MV-4-11 (cell line): Measurements from ENCODE around the gene SELENOO.
A peak's percentile ranks its signal among the peaks of the same experiment; 100 is the strongest.

Experiments used
- DNase-seq: peaks from one replicate; lab custom pipeline; 2025; lab: John Stamatoyannopoulos, UW

Gene SELENOO

DNA sequence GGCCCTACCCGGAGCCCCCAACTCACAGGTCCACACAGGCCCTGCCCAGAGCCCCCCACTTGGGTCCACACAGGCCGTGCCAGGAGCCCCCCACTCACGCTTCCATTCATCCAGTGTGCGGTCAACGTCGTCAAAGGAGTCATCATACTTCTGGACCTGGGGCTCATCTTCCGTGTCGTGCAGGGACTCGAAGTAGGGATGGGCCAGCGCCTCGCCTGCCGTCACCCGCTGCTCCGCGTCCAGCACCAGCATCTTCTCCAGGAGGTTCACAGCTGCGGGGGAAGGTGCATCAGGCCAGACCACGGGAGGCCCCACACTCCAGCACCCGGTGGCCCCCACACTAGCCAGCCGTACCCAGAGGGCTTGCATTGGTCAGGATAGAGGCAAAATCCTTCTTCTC lies 54.3 kb downstream of the SELENOO start:
- no peak for DNase-seq

DNA sequence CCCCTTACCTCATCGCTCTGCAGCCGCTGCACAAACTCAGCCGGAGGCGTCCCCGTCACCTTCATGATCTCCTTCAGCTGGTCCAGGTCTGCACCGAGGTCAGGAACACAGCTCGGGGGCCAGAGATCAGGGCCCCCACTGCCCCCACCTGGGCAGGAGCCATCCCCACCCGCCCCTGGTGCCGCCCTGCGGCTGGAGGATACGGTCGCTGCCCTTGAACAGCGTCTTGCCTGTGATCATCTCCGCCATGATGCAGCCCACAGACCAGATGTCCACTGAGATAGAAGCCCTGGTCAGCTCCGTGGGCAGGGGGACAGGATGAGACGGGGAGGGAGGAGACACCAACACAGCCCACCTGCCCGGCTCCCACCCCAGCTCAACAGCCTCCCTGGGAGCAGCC lies 54.8 kb downstream of the SELENOO start:
- no peak for DNase-seq

DNA sequence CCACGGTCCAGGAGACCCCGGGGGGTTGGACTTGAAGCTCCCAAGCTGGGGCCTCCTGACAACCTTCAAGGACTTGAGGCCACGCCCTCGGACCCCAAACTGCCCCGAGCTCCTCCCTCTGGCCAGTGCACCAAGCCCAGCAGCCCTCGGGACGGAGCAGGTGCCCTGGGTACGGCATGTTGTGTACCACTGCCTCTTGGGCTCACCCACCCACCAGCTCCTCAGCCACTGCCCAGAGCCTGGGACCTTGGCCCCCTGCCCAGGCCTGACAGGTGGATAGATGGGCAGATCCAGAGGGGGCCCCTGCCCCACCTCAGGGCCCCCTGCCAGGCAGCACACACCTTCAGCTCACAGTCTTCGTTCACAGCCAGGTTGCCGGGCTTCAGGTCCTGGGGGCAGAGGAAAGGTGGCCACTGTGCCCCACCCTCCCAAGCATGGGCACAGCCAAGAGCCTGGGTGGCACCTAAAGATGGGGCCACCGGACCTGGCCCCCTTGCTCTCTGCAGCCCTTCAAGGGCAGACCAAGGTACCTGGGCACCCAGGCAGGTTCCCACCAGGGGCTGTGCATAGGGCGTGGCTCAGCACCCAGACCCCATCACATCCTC lies 55.5 kb downstream of the SELENOO start:
- no peak for DNase-seq

DNA sequence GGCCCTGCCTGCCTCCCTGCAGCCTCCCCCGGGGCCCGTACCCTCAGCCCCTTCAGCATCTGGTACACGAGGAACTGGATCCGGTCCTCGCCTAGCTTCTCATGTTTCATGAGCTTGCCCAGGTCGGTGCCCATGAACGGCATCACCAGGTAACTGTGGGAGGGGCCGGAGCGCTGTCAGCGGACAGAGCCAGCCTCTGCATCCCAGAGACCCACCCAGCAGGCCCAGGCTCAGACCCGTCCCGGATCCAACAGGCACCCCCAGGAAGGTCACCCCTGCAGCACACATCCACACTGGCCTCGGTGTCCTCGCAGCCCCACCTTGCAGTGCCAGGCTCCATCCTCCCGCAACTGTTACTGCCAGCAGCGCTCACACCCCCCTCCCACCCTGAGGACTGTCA lies 56.2 kb downstream of the SELENOO start:
- no peak for DNase-seq

DNA sequence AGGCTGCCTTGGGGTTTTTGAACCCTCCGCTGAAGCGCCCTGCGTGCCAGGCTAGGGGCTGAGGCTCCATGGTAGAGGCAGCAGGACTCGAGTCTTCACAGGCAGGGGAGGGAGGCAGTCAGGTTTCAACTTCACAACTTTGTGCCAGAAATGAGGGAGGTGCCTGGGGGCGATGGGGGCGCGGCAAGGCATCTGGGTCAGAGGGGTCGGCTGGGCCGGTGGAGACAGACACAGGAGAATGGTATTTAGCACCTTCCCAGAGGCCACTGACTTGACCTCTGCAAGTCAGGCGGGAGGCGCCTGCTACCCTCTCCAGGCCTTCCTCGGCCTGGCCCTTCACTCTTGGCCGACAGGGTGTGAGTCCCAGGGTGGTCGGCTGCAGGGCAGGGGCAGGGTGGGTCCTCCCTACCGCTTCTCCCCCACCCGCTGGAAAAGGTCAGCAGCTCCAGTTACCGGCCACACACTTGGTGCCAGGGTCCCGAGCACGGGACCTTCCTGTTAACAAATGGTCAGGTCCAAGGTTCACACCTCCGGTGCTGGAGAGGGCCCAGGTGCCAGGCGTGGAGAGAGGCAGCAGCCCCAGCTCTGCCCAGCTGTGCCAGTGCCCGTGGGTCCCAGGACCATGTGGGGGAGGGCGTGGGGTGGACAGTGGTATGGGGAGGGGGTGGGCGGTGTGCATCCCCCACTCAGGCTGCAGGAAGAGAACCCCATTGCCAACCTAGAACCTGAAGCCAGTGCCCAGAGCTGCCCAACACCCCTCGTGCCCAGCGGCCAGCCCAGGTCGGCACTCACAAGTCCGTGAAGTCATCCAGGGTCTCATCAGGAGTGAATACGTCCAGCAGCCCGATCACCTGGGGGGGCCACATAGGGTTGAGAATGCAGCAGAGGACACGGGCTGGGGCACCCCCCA lies 56.9 kb downstream of the SELENOO start:
- no peak for DNase-seq

DNA sequence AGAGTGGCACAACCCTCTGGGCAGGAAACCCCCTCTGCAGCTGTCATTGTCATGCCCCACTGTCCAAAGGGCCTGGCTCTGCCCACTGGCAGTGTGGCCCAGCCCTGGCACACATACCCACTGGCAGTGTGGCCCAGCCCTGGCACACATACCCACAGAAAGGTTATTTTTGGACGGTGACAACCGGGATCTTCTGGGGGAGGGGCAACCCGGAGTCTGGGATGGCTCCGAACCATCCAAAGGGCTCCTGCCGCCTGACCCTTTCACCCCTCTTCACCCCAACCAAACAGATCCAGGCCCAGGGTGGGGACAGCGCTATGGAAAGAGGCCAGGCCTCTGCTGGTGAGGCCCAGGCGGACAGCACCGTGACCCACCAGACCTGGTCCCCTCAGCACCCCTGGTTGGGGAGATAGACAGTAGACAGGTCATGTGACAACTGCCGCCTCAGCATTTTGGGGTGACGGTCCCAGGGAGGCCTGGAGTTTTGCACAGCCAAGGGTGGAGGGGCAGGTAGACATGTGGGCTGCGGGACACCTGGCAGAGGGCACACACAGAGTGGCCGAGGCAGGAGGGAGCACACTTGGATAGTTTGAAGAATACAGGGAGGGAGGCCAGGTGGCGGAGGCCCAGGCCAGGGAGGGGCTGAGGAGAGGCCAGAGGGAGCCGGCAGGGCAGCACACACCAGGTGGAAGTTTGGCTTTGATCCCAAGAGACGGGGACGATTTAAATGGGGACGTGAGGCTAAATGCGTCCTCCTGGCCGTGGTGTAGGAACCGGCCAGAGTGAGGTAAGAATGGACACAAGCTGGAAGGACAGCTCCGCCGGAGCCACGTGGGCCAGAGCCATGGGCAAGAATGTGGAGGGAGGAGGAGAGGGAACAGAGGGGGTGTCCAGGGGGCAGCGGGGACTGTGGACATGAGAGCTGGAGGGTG lies 57.8 kb downstream of the SELENOO start:
- no peak for DNase-seq

DNA sequence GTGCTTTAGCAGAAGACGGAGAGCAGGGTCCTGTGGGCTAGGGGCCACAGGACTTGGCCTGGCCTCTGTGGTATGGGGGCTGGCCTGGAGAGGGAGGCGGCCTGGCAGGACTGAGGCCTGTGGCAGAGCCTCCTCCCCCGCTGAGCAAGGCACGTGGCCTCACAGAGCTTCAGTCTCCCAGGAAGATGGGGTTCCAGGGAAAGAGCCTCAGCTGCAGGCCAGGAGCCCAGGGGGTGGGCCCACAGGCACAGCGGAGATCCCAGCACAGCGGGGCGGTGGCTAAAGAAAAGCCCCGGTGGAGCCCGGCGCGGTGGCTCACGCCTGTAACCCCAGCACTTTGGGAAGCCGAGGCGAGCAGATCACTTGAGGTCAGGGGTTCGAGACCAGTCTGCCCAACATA lies 58.5 kb downstream of the SELENOO start:
- no peak for DNase-seq

DNA sequence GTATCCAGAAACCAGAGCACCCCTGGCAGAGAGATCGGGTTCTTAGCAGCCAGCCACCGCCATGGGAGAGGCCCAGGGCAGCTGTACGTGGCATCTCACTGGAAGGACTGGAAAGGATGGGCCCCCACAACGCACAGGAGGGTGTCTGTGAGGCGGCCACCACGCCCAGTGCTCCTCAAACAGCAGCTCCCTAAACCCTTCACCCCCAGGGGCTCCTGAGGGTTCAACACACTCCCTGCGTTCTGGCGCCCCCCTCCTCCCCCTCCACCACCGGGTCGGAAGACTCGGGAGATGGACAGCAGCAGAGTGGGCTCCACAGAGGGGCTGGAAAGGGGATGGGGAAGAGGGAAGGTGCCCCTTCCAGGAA lies 59.6 kb downstream of the SELENOO start:
- no peak for DNase-seq

DNA sequence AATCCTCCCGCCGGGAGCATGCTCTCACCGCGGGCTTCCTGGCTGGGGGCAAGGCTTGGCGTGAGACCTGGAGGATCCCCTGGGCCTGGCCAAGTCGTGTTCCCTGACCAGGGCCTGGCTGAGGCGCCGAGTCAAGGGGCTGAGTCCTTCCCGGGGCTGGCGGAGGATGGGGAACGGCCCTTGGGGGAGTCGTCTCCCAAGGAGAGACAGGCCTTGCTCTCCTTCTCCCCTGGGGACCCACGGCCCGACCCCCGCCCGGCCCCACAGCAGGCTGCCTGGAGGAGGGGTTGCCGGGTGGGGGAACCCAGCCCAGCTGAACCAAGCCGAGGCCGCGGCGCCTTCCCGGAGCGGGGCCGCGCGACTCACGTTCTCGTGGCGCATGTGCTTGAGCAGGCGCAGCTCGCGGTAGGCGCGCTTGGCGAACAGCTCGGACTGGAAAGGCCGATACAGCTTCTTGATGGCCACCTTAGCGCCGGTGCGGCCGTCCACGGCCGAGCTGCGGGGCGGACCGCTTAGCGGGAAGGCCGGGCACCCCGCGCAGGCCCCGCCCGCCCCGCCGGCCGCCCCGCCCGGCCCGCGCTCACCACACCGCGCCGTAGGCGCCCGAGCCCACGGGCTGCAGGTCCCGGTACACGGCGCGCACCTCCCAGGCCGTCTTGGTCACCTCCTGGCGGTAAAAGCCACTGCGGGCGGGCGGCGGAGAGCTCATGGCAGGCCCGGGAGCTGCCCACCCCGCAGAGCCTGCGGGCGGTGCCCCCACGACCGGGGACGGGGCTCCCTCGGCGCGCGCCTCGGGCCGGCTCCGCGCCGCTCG lies 60.2 kb downstream of the SELENOO start:
- peak; percentile 9 for DNase-seq

DNA sequence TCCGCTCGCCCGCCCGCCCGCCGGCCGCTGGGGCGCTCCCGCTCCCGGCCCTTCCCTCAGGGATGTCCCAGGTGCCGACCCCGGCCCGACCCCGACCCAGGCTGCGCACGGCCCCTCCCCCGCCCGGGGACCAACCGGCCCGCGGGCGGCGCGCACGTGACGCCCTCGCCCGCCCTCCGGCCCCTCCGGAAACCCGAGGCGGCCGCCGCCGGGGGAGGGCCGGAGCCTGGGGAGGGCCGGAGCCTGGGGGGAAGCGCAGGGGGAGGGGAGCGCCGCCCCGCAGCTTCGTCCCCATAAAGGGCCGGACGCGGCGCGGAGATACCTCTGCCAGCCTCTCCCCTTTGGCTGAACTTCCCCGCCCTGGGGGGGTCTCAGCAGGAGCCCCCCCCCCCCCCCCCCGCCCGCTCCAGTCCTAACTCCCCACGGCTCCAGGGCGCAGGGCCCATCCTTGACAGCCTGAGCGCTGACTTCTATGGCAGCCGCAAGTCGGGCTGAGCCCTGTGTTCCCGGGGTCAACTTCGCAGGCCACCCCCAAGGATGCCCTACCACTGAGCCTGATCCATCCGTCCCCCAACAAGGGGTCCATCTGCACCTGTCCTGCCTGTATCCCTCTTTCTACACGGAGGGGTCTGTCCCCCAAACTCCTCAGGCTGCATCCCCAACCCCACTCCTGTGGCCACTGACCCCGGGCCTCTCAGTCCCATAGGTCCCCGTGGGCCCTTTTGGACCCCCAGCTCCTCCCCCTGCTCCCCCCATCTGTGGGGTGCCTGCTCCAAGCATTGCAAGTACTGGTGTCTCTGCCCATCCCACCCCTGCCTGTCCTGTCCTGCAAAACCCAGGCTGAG lies 61.0 kb downstream of the SELENOO start, which contains the start of gene MAPK12:
MAPK12 (minus strand) TSS at position 69 of the 845 bp plus-strand sequence. CDS start 174 bp downstream, outside the sequence.
- peak; percentile 19 for DNase-seq

DNA sequence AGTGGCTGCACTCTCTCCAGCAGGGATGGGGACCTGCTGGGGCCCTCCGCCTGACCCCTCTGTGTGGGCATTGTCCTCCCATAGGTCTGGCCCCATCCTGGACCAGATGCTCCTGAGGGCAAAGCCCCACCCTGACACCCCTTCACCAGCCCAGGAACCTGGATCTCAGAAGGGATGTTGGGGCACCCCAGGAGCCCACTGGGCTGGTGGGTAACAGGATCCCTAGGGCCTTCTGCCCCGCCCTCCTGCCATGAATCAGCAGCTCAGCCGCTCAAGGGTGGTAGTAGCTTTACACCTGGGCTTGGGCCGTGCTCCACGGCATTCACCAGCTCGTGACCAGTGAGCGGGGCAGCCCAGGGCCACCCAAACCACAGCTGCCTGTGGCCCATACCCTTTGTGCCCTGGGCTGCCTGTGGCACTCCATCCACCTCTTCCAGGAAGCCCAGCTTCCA lies 61.7 kb downstream of the SELENOO start:
- no peak for DNase-seq

DNA sequence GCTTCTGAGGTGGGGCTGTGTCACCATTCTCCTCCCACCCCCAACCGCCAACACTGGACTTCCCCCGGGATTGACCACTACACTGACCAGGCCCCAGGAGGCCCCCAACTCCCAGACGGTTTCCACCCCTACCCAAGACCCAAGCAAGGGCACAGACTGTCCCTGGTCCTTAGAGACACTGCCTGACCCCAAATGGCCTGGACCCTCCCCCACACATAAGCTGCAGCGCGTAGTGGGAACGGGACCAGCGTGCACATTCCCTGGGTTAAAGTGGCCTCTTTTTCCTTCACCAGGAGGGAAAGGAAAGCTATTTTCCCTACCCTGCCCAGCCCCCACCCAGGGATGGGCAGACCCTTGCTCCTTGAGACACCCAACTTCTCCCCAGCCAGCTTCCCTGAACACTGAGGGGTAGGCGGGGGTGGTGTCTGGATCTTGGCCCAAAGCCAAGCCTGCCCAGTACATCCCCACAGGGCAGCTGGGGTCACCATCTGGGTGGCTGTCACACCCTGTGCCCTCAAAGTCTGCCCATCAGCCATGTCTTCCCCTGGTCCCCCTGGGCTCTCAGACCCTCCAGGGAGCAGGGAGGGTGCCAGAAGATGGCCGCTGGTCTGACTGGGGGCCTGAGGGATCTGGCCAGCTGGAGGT lies 62.3 kb downstream of the SELENOO start:
- DNase-seq = no peak

DNA sequence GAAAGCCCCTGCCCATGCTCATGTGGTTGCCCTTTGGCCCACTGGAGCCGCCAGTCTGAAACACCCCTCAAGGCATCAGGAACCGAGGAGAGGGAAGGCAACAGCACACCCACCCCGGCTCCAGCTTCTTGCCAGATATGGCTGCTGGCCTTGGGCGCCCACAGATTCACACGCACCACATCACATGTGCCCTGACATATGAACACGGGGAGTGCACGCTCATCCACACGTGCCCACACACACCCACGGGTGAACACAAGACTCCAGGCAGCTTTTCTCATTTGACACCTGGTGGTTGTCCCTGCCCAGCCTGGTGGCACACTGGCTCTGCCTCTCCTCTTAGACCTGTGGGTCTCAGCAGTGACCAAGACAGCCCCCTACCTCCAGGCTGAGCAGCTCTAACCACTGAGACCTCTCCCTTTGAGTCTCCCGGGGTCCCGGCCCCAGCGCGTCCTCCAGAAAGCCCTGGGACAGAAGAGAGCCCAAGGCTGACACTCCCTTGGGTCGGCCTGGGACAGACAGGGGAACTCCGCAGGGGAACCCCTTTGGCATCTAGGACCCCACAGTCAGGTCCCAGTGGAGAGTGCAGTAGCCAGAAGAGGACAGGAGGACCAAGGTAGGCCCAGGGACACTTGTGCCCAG lies 63.4 kb downstream of the SELENOO start:
- no peak for DNase-seq

DNA sequence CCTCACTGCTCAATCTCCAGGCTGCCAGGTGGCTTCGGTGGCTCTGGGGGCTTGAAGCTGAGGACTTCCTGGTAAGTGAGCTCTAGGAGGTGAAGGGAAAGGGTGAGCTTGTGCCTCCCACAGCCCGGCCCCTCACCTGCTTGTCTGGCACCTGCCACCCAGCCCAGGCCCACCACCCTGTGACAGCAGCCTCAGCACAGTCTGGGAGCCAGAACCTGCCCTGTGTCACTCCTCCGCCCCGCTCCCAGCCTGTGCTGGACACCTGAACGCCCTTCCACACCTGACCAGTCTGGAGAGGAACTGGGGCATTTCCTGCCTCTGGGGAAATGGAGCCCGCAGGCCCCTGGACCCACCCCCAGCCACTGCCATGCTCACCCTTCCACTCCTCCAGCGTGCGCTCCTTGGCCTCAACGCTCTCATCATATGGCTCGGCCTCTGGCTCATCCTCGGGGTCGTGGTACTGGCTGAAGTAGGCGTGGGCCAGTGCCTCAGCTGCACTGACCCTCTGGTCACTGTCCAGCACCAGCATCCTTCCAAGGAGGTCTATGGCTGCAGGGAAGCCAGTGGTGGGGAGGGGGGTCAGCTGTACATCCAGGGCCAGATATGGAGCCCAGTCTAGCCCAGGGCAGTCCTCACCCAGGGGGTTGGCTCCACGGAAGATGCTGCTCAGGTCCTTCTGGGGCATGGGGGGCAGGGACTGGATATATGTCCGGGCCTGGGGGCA lies 64.3 kb downstream of the SELENOO start:
- no peak for DNase-seq

DNA sequence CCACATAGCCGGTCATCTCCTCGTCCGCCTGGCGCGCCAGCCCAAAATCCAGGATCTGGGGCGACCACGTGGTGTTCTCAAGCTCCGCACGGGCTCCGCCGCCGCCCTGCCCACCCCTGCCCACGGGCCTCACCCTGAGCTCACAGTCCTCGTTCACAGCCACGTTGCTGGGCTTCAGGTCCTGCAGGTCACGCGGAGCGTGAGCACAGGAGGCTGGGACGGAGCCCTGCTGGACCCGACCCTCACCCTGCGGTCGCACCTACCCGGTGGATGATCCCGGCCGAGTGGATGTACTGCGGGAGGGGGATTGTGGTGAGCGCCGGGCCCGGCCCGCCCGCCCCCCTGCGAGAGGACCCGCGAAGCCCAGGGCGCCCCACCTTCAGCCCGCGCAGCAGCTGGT lies 66.2 kb downstream of the SELENOO start:
- DNase-seq = no peak
